Chondrocyte (in vitro differentiated cells): ENCODE measurements around the gene TMEM88. TPM values are rescaled to one million over a fixed set of nuclear protein-coding genes. Genes with fewer than 3 reads are reported as not detected.

Source experiments
- DNase-seq: peaks from one replicate; pipeline ENCODE4 v3.0.0; 2021; ENCODE audit warnings: mixed read lengths, low spot score
- H3K27ac Mint-ChIP-seq: one replicate; pipeline ENCODE4 v1.8.0; 2021; ENCODE audit warnings: mild to moderate bottlenecking, moderate library complexity, mixed read lengths; ENCODE audit not compliant: unreplicated experiment
- H3K27me3 Mint-ChIP-seq: 2 replicates; pipeline ENCODE4 v1.8.0; 2021; ENCODE audit warnings: low read depth, mixed read lengths
- H3K36me3 Mint-ChIP-seq: 2 replicates; pipeline ENCODE4 v1.8.0; 2021; ENCODE audit warnings: low read depth, mixed read lengths
- H3K4me1 Mint-ChIP-seq: 2 replicates; pipeline ENCODE4 v1.8.0; 2021; ENCODE audit warnings: low read depth, mild to moderate bottlenecking, mixed read lengths
- H3K4me3 Mint-ChIP-seq: one replicate; pipeline ENCODE4 v1.8.0; 2021; ENCODE audit warnings: mild to moderate bottlenecking, moderate library complexity, mixed read lengths; ENCODE audit not compliant: unreplicated experiment
- H3K9me3 Mint-ChIP-seq: 2 replicates; pipeline ENCODE4 v1.8.0; 2021; ENCODE audit warnings: low read depth, mixed read lengths
- CTCF ChIP-seq: fragments of 200-600 bp; sonication (generic); IDR thresholded peaks from 2 replicates; pipeline ENCODE4 v1.5.0; 2021; ENCODE audit warnings: antibody characterized with exemption, mild to moderate bottlenecking, moderate library complexity
- total RNA-seq: library from RNA; stranded (reverse); gene quantifications from 3 replicates; pipeline ENCODE4 v1.2.1, GENCODE V29; 2021

The TMEM88 gene
- total RNA-seq, 1 donor from 2014 or later: 1.9 TPM

DNA sequence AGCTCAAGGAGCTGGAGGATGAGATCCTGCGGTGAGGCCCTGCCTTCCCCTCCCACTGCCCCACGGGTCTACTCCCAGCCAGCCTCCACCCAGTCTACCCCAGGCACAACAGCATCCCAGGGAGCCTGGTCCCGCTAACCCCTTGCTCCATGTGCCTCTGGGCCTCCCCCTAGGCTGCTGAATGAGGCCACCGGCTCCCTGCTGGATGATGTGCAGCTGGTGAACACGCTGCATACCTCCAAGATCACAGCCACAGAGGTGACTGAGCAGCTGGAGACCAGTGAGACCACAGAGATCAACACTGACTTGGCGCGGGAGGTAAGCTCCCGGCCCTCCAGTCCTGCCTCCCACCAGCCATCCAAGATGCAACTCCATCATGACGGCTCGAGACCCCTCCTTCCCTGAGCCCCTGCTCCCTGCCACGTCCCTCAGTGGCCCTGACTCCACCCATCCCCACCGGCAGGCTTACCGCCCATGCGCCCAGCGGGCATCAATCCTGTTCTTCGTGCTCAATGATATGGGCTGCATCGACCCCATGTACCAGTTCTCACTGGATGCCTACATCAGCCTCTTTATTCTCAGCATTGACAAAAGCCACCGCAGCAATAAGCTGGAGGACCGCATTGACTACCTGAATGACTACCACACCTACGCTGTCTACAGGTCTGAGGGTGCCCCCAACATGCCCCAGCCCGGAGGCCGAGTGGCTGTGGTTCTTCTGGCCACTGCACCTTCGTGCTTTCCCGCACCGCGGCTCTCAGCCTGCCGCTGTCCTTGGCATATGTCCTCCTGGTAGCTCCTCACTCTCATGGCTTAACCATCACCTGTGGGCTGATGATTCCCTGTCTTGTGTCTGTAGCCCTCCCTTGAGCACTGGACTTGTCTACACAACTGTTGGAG, 35.9 kb upstream of the TMEM88 start:
- peaks cover 27% of the 10 kb centered on the region for H3K27me3 Mint-ChIP-seq
- no peaks in the 10 kb centered on the region for H3K4me1 Mint-ChIP-seq
- no peak for TF ChIP-seq CTCF
- no peak overlapping the region for H3K4me3 Mint-ChIP-seq
- no peak overlapping the region for H3K27ac Mint-ChIP-seq
- DNase-seq: peak; percentile 79
- no peaks in the 10 kb centered on the region for H3K9me3 Mint-ChIP-seq
- H3K36me3 Mint-ChIP-seq: no peaks in the 10 kb centered on the region

DNA sequence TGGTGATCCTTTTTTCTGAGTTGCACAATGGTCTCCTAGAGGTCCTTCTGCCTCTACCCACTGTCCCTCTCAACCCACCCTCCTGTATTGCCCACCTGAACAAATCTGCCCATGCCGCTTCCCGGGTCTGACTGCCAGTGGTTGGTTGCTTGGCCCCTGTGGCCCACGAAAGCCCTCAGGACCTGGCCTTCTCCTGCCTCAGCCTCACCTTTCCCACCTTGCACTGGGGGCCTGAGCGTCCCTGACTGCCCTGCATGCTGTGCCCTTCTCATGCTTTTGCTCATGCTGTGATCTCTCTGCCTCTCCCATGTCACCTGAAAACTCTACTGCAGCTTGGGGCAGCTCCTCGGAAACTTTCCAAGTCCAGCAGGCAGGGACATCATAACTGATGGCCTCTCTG, 34.6 kb upstream of the TMEM88 start:
- peaks cover 35% of the 10 kb centered on the region for H3K27me3 Mint-ChIP-seq
- DNase-seq: peak; percentile 75
- no peaks in the 10 kb centered on the region for H3K4me1 Mint-ChIP-seq
- no peak for TF ChIP-seq CTCF
- H3K9me3 Mint-ChIP-seq: no peaks in the 10 kb centered on the region
- H3K4me3 Mint-ChIP-seq: no peak overlapping the region
- H3K27ac Mint-ChIP-seq: no peak overlapping the region
- H3K36me3 Mint-ChIP-seq: no peaks in the 10 kb centered on the region

DNA sequence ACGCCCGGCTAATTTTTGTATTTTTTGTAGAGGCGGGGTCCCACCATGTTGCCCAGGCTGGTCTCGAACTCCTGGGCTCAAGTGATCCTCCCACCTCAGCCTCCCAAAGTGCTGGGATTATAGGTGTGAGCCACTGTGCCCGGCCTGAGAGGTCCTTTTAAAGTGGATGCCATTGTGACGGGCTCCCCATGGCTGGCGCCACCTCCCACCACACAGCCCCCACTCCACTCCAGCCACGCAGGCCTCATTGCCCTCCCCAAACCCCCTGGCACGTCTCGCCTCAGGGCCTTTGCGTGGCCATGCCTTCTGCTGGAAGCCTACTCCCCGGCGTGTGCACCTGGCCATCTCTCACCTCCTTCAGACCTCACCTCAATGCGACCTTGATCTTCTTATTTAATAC, 32.7 kb upstream of the TMEM88 start:
- H3K27ac Mint-ChIP-seq: no peak overlapping the region
- H3K36me3 Mint-ChIP-seq: no peaks in the 10 kb centered on the region
- no peaks in the 10 kb centered on the region for H3K9me3 Mint-ChIP-seq
- DNase-seq: peak; percentile 55
- no peak for TF ChIP-seq CTCF
- no peaks in the 10 kb centered on the region for H3K4me1 Mint-ChIP-seq
- no peak overlapping the region for H3K4me3 Mint-ChIP-seq
- H3K27me3 Mint-ChIP-seq: peaks cover 31% of the 10 kb centered on the region

DNA sequence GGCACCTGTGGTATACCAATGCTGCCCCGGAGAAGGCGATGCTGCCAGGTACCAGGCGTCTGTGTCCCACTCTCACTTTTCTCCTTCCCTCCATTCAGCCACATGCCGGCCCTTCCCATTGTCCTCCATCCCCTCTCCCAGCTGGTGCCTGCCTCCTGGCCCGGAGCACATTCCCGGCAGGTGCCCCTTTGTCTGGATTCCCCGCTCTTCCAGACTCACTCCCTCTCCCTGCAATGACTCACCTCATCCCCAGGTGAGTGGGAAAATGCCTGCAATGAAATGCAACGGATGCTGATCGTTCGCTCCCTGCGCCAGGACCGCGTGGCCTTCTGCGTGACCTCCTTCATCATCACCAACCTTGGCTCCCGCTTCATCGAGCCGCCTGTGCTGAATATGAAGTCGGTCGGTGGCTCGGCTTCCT, 31.3 kb upstream of the TMEM88 start:
- no peak for TF ChIP-seq CTCF
- H3K4me1 Mint-ChIP-seq: no peaks in the 10 kb centered on the region
- no peak overlapping the region for H3K4me3 Mint-ChIP-seq
- peak; percentile 86 for DNase-seq
- H3K9me3 Mint-ChIP-seq: no peaks in the 10 kb centered on the region
- H3K36me3 Mint-ChIP-seq: no peaks in the 10 kb centered on the region
- peaks cover 36% of the 10 kb centered on the region for H3K27me3 Mint-ChIP-seq
- H3K27ac Mint-ChIP-seq: no peak overlapping the region

- Mint-ChIP-seq H3K4me3 (no peak overlapping the region), H3K27ac (no peak overlapping the region), H3K4me1 (no peaks in the 10 kb centered on the region), H3K27me3 (peaks cover 33% of the 10 kb centered on the region), H3K9me3 (no peaks in the 10 kb centered on the region), H3K36me3 (no peaks in the 10 kb centered on the region)
- TF ChIP-seq CTCF: no peak
- peak; percentile 76 for DNase-seq
Observed at GRCh38 chr17:7824021-7824924, 30.6 kb upstream of the TMEM88 start.
